Brain microvascular endothelial cell (primary cell): ENCODE data around the gene ADGRL3.
"Not testable (repeated sequence)": the region's sequence is repeated elsewhere in the genome, so short reads cannot be mapped to it uniquely, and the experiment has no call there.

Experiments used
- DNase-seq: peaks from one replicate; pipeline ENCODE4 v3.0.0-alpha.2; 2020
- H3K27ac ChIP-seq: fragments of 250-450 bp; sonication (Bioruptor Pico); 2 replicates; pipeline ENCODE4 v1.5.1; 2020; ENCODE audit warnings: mild to moderate bottlenecking, moderate library complexity
- H3K27me3 ChIP-seq: fragments of 250-450 bp; sonication (Bioruptor Pico); replicated peaks from 2 replicates; pipeline ENCODE4 v1.5.1; 2020; ENCODE audit warnings: mild to moderate bottlenecking
- H3K36me3 ChIP-seq: fragments of 250-450 bp; sonication (Bioruptor Pico); replicated peaks from 2 replicates; pipeline ENCODE4 v1.5.1; 2020; ENCODE audit warnings: mild to moderate bottlenecking
- H3K4me3 ChIP-seq: 2 replicates; pipeline ENCODE4 v1.5.1; 2011; ENCODE audit warnings: low read depth, mild to moderate bottlenecking, control low read depth, low read length, moderate library complexity
- in situ Hi-C: cut with HindIII; loops from 2 replicates; pipeline ENCODE4 v1.10.0; 2017; ENCODE audit warnings: low sequenced_read_pairs, low pct_ligation_motif_present
- TF ChIP-seq, protein P1 (sequence below): IDR thresholded peaks from 2 replicates; pipeline ENCODE4 v1.5.1; 2011; ENCODE audit warnings: low read depth, mild to moderate bottlenecking, moderate library complexity, low read length, control low read depth, inconsistent platforms; ENCODE audit errors: missing control alignments

Gene ADGRL3

GRCh38 chr4:61841714-61842113 lies 641.6 kb downstream of the ADGRL3 start:
- no peaks in the 10 kb centered on the region for H3K36me3 ChIP-seq
- DNase-seq, result no peak
- TF ChIP-seq, protein P1, sequence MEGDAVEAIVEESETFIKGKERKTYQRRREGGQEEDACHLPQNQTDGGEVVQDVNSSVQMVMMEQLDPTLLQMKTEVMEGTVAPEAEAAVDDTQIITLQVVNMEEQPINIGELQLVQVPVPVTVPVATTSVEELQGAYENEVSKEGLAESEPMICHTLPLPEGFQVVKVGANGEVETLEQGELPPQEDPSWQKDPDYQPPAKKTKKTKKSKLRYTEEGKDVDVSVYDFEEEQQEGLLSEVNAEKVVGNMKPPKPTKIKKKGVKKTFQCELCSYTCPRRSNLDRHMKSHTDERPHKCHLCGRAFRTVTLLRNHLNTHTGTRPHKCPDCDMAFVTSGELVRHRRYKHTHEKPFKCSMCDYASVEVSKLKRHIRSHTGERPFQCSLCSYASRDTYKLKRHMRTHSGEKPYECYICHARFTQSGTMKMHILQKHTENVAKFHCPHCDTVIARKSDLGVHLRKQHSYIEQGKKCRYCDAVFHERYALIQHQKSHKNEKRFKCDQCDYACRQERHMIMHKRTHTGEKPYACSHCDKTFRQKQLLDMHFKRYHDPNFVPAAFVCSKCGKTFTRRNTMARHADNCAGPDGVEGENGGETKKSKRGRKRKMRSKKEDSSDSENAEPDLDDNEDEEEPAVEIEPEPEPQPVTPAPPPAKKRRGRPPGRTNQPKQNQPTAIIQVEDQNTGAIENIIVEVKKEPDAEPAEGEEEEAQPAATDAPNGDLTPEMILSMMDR, result no peak
- in situ Hi-C loops, result no loop called here
- H3K27me3 ChIP-seq, result no peaks in the 10 kb centered on the region
- H3K27ac ChIP-seq, result no peak overlapping the region
- H3K4me3 ChIP-seq, result no peak overlapping the region

DNA sequence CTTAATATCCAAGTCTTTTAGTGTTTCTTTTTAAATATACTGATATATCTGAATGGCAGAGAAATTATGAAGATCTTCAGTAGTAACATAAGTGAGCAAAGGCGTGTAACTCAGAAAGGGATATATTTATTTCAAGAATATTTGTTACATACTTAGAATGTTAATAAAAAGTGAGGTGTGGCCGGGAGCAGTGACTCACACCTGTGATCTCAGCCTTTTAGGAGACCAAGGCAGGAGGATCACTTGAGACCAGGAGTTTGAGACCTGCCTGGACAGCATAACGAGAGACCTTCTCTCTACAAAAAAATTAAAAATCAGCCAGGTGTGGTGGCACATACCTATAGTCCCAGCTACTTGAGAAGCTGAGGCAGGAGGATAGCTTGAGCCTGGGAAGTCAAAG lies 651.0 kb downstream of the ADGRL3 start:
- no peaks in the 10 kb centered on the region for H3K27me3 ChIP-seq
- no peaks in the 10 kb centered on the region for H3K36me3 ChIP-seq
- TF ChIP-seq, protein P1, result no peak
- in situ Hi-C loops, result no loop called here
- H3K27ac ChIP-seq, result no peak overlapping the region
- no peak for DNase-seq
- no peak overlapping the region for H3K4me3 ChIP-seq

DNA sequence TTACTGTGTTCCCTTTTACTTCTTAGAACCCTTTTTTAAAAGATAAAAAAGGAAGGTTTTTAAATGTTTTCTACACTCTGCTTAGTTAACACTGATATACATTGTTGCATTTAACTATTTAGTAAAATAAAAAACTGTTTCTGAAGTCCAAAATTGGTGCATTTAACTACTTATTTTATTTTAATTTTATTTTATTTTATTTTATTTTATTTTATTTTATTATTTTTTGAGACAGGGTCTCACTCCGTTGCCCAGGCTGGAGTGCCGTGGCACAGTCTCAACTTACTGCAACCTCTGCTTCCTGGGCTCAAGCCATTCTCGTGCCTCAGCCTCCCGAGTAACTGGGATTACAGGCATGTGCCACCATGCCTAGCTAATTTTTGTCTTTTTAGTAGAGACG lies 652.0 kb downstream of the ADGRL3 start:
- H3K27ac ChIP-seq, H3K4me3 ChIP-seq, H3K36me3 ChIP-seq, in situ Hi-C loops, H3K27me3 ChIP-seq, DNase-seq: not testable (repeated sequence)

GRCh38 chr4:61853041-61853440 lies 652.9 kb downstream of the ADGRL3 start:
- in situ Hi-C loops, result no loop called here
- Histone ChIP-seq H3K4me3 (no peak overlapping the region), H3K27me3 (no peaks in the 10 kb centered on the region), H3K27ac (no peak overlapping the region), H3K36me3 (no peaks in the 10 kb centered on the region)
- TF ChIP-seq, protein P1, result no peak
- DNase-seq, result no peak

DNA sequence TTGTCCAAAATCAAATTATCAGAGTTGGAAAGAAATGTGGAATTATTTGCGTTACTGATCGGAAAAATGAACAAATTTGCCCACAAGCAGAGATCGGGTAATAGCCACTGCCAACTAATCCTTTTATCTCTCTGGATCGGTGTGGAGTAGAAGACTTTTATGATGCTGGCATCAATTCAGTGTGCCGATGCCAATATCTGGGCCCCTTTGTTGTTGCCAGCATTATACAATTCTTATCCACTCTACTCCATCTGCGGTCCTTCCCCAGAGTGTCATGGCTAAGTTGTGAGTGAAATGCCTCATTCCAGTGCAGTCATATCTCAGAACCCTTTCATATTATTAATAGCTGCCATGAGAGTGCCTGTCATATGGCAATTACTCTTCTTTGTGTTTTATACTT lies 660.2 kb downstream of the ADGRL3 start:
- no peak for DNase-seq
- TF ChIP-seq, protein P1, result no peak
- H3K27me3 ChIP-seq, result no peaks in the 10 kb centered on the region
- no peak overlapping the region for H3K4me3 ChIP-seq
- in situ Hi-C loops, result no loop called here
- no peak overlapping the region for H3K27ac ChIP-seq
- no peaks in the 10 kb centered on the region for H3K36me3 ChIP-seq

GRCh38 chr4:61864286-61864685 lies 664.2 kb downstream of the ADGRL3 start:
- in situ Hi-C loops, result no loop called here
- TF ChIP-seq, protein P1, result no peak
- DNase-seq, result no peak
- Histone ChIP-seq H3K4me3 (no peak overlapping the region), H3K27me3 (no peaks in the 10 kb centered on the region), H3K27ac (no peak overlapping the region), H3K36me3 (no peaks in the 10 kb centered on the region)
